Panc1 (cell line): Measurements from ENCODE around the gene TNIK. TPM values are rescaled to one million over a fixed set of nuclear protein-coding genes. Genes with fewer than 3 reads are reported as not detected.

ENCODE experiments used
- ATAC-seq: fragments of 200-7000 bp; cut with Tn5 transposase; 2 replicates; pipeline ENCODE4 v1.9.1; 2020; ENCODE audit warnings: mild to moderate bottlenecking, moderate library complexity
- BruUV-seq: library from RNA; stranded (reverse); fragments of 400-500 nt; replicated peaks from 2 replicates; lab custom pipeline; 2021; lab: Mats Ljungman, UMichigan
- CTCF ChIA-PET: fragments of 300-600 bp; sonication (Branson Sonifier 250); formaldehyde crosslinking; loops from one replicate; lab custom pipeline; 2022; ENCODE audit warnings: antibody characterized with exemption; lab: Charles Lee
- POLR2A ChIA-PET: fragments of 300-600 bp; sonication (Branson Sonifier 250); formaldehyde crosslinking; loops from one replicate; lab custom pipeline; 2022; ENCODE audit warnings: antibody characterized with exemption; lab: Charles Lee
- DNase-seq: peaks from one replicate; pipeline ENCODE4 v3.0.0-alpha.2; 2010; ENCODE audit warnings: low read depth, low spot score
- H3K27ac ChIP-seq: 2 replicates; pipeline ENCODE4 v1.5.1; 2011; ENCODE audit warnings: mild to moderate bottlenecking, low read length, inconsistent platforms
- H3K27me3 ChIP-seq: fragments of 200-500 bp; sonication (Bioruptor generic); 2 replicates; pipeline ENCODE4 v1.6.0; 2014; ENCODE audit warnings: low read length, inconsistent platforms; ENCODE audit not compliant: control insufficient read depth, insufficient read depth
- H3K36me3 ChIP-seq: fragments of 200-500 bp; sonication (Bioruptor generic); 2 replicates; pipeline ENCODE4 v1.5.1; 2014; ENCODE audit warnings: inconsistent platforms, mild to moderate bottlenecking, low read length, moderate library complexity; ENCODE audit not compliant: control insufficient read depth, insufficient read depth
- H3K4me1 ChIP-seq: 2 replicates; pipeline ENCODE4 v1.5.1; 2011; ENCODE audit warnings: inconsistent platforms, mild to moderate bottlenecking, low read length, moderate library complexity; ENCODE audit not compliant: control insufficient read depth, insufficient read depth
- H3K4me3 ChIP-seq, 2 experiments: 2 replicates each; pipeline ENCODE4 v1.5.1; 2011 to 2012; ENCODE audit warnings: low read depth in 2 of 2, low read length in 2 of 2, mild to moderate bottlenecking in 2 of 2, inconsistent platforms in 1 of 2, moderate library complexity in 1 of 2
- H3K9me3 ChIP-seq: fragments of 200-500 bp; sonication (Bioruptor generic); 2 replicates; pipeline ENCODE4 v1.5.1; 2014; ENCODE audit warnings: low read depth, mild to moderate bottlenecking, inconsistent platforms, low read length, moderate library complexity; ENCODE audit not compliant: control insufficient read depth, insufficient read depth
- POLR2AphosphoS5 ChIP-seq: IDR thresholded peaks from 2 replicates; pipeline ENCODE4 v1.6.1; 2012; ENCODE audit warnings: mild to moderate bottlenecking, low read depth, low read length, moderate library complexity
- SIN3A ChIP-seq: IDR thresholded peaks from 2 replicates; pipeline ENCODE4 v1.6.1; 2012; ENCODE audit warnings: low read depth, mild to moderate bottlenecking, low read length, moderate library complexity, borderline replicate concordance; ENCODE audit not compliant: insufficient read depth
- TCF7L2 ChIP-seq: IDR thresholded peaks from 2 replicates; pipeline ENCODE4 v1.6.1; 2011; ENCODE audit warnings: mild to moderate bottlenecking, low read depth, low read length, inconsistent platforms
- in situ Hi-C: cut with HindIII; loops from 2 replicates; pipeline ENCODE4 v1.10.0; 2016; ENCODE audit warnings: low sequenced_read_pairs, low pct_unique_long_range_greater_than_20kb
- intact Hi-C: fragments of 100-400 bp; cut with micrococcal nuclease; formaldehyde crosslinking; loops from one replicate; pipeline ENCODE4 v1.10.0; 2022; ENCODE audit not compliant: unreplicated experiment
- total RNA-seq: library from RNA; stranded (reverse); gene quantifications from one replicate; pipeline ENCODE4 v1.2.1, GENCODE V29; 2021; ENCODE audit not compliant: unreplicated experiment
- TF ChIP-seq, protein P1 (sequence below), 2 experiments: IDR thresholded peaks; 2 replicates each; pipeline ENCODE4 v1.6.1; 2011 to 2012; ENCODE audit warnings: low read depth in 2 of 2, control low read depth in 1 of 2, low read length in 1 of 2, mild to moderate bottlenecking in 1 of 2, moderate library complexity in 1 of 2; ENCODE audit not compliant: insufficient read depth in 1 of 2
- TF ChIP-seq, protein P2 (sequence below): fragments of 450-650 bp; IDR thresholded peaks from 2 replicates; pipeline ENCODE4 v1.5.1; 2017; ENCODE audit warnings: mild to moderate bottlenecking

Gene TNIK
- total RNA-seq, 1 experiment from 2014 or later: 1.9 TPM

DNA sequence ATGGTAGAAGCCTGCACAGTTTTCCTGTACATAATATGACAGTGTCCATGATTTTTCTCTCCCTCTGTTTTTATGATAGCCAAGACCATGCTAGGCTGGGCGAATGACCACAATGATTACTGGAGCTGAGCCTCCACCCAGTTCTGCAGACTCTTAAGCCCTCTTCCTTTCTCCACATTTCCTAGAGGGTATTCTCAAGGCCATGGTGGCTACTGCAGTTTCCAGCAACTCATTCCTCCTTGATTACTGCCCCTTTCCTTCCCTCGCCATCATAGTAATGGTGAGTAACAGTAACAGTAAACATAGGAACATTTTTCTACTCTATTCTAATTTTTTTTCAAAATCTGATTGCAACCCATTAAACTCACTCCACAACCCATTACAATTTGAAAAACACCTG is 20.2 kb downstream of the TNIK start:
- H3K27me3 ChIP-seq: peaks cover 11% of the 10 kb centered on the region
- no peaks in the 10 kb centered on the region for H3K36me3 ChIP-seq
- DNase-seq: no peak
- in situ Hi-C loops: no loop called here
- H3K4me3 ChIP-seq: no peak overlapping the region
- CTCF ChIA-PET: no interaction called here
- no peak overlapping the region for H3K27ac ChIP-seq
- no peaks in the 10 kb centered on the region for H3K9me3 ChIP-seq
- no peak for ATAC-seq
- no TSS peak for BruUV-seq
- POLR2A ChIA-PET: no interaction called here
- TF ChIP-seq, protein P1, sequence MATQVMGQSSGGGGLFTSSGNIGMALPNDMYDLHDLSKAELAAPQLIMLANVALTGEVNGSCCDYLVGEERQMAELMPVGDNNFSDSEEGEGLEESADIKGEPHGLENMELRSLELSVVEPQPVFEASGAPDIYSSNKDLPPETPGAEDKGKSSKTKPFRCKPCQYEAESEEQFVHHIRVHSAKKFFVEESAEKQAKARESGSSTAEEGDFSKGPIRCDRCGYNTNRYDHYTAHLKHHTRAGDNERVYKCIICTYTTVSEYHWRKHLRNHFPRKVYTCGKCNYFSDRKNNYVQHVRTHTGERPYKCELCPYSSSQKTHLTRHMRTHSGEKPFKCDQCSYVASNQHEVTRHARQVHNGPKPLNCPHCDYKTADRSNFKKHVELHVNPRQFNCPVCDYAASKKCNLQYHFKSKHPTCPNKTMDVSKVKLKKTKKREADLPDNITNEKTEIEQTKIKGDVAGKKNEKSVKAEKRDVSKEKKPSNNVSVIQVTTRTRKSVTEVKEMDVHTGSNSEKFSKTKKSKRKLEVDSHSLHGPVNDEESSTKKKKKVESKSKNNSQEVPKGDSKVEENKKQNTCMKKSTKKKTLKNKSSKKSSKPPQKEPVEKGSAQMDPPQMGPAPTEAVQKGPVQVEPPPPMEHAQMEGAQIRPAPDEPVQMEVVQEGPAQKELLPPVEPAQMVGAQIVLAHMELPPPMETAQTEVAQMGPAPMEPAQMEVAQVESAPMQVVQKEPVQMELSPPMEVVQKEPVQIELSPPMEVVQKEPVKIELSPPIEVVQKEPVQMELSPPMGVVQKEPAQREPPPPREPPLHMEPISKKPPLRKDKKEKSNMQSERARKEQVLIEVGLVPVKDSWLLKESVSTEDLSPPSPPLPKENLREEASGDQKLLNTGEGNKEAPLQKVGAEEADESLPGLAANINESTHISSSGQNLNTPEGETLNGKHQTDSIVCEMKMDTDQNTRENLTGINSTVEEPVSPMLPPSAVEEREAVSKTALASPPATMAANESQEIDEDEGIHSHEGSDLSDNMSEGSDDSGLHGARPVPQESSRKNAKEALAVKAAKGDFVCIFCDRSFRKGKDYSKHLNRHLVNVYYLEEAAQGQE (IDR thresholded peaks at IDR 0.05; ENCODE audit: insufficient read depth in 1 of 2, low read depth in 2 of 2, low read length in 1 of 2): no peak
- TF ChIP-seq POLR2AphosphoS5 (no peak), TCF7L2 (no peak), SIN3A (no peak)
- TF ChIP-seq, protein P2, sequence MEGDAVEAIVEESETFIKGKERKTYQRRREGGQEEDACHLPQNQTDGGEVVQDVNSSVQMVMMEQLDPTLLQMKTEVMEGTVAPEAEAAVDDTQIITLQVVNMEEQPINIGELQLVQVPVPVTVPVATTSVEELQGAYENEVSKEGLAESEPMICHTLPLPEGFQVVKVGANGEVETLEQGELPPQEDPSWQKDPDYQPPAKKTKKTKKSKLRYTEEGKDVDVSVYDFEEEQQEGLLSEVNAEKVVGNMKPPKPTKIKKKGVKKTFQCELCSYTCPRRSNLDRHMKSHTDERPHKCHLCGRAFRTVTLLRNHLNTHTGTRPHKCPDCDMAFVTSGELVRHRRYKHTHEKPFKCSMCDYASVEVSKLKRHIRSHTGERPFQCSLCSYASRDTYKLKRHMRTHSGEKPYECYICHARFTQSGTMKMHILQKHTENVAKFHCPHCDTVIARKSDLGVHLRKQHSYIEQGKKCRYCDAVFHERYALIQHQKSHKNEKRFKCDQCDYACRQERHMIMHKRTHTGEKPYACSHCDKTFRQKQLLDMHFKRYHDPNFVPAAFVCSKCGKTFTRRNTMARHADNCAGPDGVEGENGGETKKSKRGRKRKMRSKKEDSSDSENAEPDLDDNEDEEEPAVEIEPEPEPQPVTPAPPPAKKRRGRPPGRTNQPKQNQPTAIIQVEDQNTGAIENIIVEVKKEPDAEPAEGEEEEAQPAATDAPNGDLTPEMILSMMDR: no peak
- intact Hi-C loops: no loop called here
- no peaks in the 10 kb centered on the region for H3K4me1 ChIP-seq

DNA sequence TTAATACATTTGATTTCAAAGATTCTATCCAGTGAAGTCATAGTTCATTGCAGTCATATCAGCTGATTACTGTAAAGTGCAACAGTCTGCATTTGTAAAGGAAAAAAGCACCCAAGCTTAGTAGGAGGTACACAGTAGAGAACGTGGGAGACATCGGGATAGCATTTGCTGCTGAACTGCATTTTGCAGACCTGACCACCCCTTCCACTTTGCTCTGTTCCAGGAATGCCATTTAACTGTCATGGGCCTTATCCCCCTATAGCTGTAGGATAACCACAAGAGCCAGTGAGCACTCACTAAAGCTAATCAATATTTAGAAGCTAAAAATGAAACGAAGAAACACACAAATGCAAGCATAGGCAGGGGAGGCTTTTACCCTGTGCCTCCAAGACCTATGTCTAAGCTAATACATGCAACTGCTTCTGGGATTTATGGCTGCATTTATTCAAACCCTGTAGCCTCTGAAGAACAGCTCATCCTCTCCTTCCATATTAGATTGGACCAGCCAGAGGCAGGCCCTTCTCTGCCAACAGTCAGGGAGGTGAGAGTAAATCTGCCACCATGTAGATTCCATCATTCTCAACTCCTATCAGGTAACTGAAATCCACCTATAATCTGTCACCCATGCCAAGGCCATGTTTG is 23.0 kb downstream of the TNIK start:
- no peaks in the 10 kb centered on the region for H3K36me3 ChIP-seq
- ATAC-seq (no peak), DNase-seq (no peak)
- peaks cover 11% of the 10 kb centered on the region for H3K27me3 ChIP-seq
- H3K4me3 ChIP-seq: no peak overlapping the region
- POLR2A ChIA-PET: no interaction called here
- H3K4me1 ChIP-seq: no peaks in the 10 kb centered on the region
- intact Hi-C loops (no loop called here), in situ Hi-C loops (no loop called here)
- TF ChIP-seq TCF7L2 (no peak), POLR2AphosphoS5 (no peak), SIN3A (no peak)
- TF ChIP-seq, protein P1 (IDR thresholded peaks at IDR 0.05; ENCODE audit: insufficient read depth in 1 of 2, low read depth in 2 of 2, low read length in 1 of 2): no peak
- TF ChIP-seq, protein P2: no peak
- H3K9me3 ChIP-seq: no peaks in the 10 kb centered on the region
- CTCF ChIA-PET: no interaction called here
- H3K27ac ChIP-seq: no peak overlapping the region
- no TSS peak for BruUV-seq
